ENCODE measurements around the gene BMERB1. TPM values are rescaled to one million over a fixed set of nuclear protein-coding genes. Genes with fewer than 3 reads are reported as not detected.

Gene BMERB1
- total RNA-seq, 1 donor: 105 TPM

GRCh38 chr16:15506441-15506840 is 72.1 kb downstream of the BMERB1 start:
- TF ChIP-seq CTCF (IDR thresholded peaks at IDR 0.05; ENCODE audit: insufficient read depth, low read length): no peak
- H3K4me3 ChIP-seq (ENCODE audit: low read depth, low read length): no peak overlapping the region
- no peak for DNase-seq (ENCODE audit: low read depth)

GRCh38 chr16:15507301-15507958 is 73.0 kb downstream of the BMERB1 start:
- peak; percentile 84 for DNase-seq (ENCODE audit: low read depth)
- H3K4me3 ChIP-seq (ENCODE audit: low read depth, low read length): no peak overlapping the region
- no peak for TF ChIP-seq CTCF (IDR thresholded peaks at IDR 0.05; ENCODE audit: insufficient read depth, low read length)

DNA sequence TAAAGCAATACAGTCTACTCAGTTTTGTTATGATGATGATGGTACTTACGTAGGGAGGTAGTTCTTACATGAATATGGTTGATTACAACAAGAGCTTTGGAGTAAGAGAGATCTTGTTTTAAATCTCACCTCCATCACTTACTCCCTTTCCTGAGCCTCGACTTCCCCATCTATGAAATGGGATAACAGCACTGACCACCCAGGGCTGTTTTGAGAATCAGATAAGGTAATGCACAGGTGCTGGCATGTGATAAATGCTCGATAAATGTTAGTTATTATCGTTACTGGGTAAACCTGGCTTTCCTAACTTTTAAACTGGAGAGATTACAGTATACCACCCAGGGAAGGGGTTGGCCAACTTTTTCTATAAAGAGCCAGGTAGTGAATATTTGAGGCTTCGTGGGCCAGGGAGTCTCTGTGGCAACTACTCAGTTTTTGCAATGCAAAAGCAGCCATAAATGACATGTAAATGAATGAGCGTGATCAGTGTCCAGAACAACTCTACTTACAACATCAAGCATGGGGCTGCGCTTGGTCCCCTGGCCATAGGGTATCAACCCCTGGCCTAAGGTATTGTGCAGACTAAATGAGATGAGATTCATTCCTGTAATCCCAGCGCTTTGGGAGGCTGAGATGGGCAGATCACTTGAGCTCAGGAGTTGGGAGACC is 73.7 kb downstream of the BMERB1 start:
- H3K4me3 ChIP-seq (ENCODE audit: low read depth, low read length): no peak overlapping the region
- no peak for TF ChIP-seq CTCF (IDR thresholded peaks at IDR 0.05; ENCODE audit: insufficient read depth, low read length)
- no peak for DNase-seq (ENCODE audit: low read depth)

- TF ChIP-seq CTCF (IDR thresholded peaks at IDR 0.05; ENCODE audit: insufficient read depth, low read length): no peak
- no peak for DNase-seq (ENCODE audit: low read depth)
These were observed 74.7 kb downstream of the BMERB1 start for GRCh38 chr16:15509051-15509592.

DNA sequence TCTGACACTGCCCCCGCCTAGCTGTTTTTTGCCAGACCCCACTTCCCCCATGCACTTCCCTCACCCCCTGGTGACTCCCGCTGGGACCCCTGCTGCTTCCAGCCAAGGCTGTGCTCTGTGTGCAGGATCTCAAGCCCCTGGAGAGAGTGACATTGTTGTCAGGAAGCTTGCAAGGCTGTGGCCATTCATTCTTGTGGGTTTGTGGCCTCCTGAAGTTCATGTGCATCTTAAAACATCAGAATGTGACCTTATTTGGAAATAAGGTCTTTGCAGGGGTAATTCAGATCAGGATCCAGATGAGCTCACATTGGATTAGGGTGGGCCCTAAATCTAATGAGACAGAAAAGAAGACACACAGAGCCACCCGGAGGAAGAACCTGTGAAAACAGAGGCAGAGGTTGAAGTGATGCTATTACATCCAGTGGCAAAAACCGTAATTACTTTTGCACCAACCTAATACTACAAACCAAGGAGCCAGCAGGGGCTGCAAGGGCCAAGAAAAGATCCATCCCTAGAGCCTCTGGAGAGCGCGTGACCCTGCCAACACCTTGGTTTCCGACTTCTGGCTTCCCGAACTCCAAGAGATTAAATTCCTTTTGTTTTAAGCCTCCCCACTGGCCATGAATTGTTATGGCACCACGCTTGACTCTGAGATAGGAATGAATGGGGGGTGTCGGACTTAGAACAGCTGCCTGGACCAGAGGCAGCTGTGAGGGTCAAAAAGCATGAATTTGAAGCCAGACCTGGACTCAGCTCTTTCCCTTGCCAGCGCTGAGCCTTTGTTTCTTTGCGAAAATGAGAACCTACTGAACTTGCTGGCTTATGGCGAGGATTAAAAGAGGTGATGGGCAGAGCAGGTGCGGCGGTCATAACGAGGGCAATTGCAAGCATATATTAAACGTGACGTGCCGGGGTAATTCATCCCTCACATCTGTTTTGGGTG is 75.5 kb downstream of the BMERB1 start:
- DNase-seq (ENCODE audit: low read depth): peak; percentile 21
- no peak for TF ChIP-seq CTCF (IDR thresholded peaks at IDR 0.05; ENCODE audit: insufficient read depth, low read length)
- H3K4me3 ChIP-seq (ENCODE audit: low read depth, low read length): no peak overlapping the region

More at GRCh38 chr16:15509051-15509592, 74.7 kb downstream of the BMERB1 start:
- no peak overlapping the region for H3K4me3 ChIP-seq (ENCODE audit: low read depth, low read length)

GRCh38 chr16:15510992-15511391 is 76.6 kb downstream of the BMERB1 start:
- TF ChIP-seq CTCF (IDR thresholded peaks at IDR 0.05; ENCODE audit: insufficient read depth, low read length): no peak
- H3K4me3 ChIP-seq (ENCODE audit: low read depth, low read length): no peak overlapping the region
- DNase-seq (ENCODE audit: low read depth): no peak
